B cell (primary cell): ENCODE data around the gene CMTM1. TPM values are rescaled to one million over a fixed set of nuclear protein-coding genes. Genes with fewer than 3 reads are reported as not detected.

Source experiments
- ATAC-seq: fragments of 200-7000 bp; cut with Tn5 transposase; one replicate; pipeline ENCODE4 v1.10.0; 2021; ENCODE audit warnings: low read depth, mild to moderate bottlenecking, moderate number of reproducible peaks, moderate library complexity
- CTCF ChIA-PET: fragments of 350-600 bp; sonication (Branson Sonifier 250); formaldehyde crosslinking; loops from one replicate; lab custom pipeline; 2021; ENCODE audit warnings: antibody characterized with exemption, inconsistent platforms; lab: Charles Lee
- POLR2A ChIA-PET: fragments of 350-600 bp; sonication (Branson Sonifier 250); formaldehyde crosslinking; loops from one replicate; lab custom pipeline; 2021; ENCODE audit warnings: antibody characterized with exemption; lab: Charles Lee
- DNase-seq: peaks from one replicate; pipeline ENCODE4 v3.0.0; 2013
- H2AFZ ChIP-seq: 2 replicates; pipeline ENCODE4 v1.6.1; 2012; ENCODE audit warnings: mild to moderate bottlenecking, low read depth, low read length; ENCODE audit not compliant: insufficient read depth, poor library complexity, severe bottlenecking
- H3K27ac ChIP-seq, 2 donors: 1 replicate in 1 of 2; 2 replicates in 1 of 2; pipeline ENCODE4 v1.5.1; 2012 to 2013; ENCODE audit warnings: low read length in 2 of 2, mild to moderate bottlenecking in 2 of 2, moderate library complexity in 1 of 2
- H3K27me3 ChIP-seq, 4 experiments: fragments of 200-600 bp in 1 of 4; sonication (generic) in 1 of 4; replicated peaks in 1 of 4; 1 replicate in 2 of 4; 2 replicates in 2 of 4; pipeline versions ENCODE4 v1.6.1 to v1.7.0; 2013 to 2016; ENCODE audit warnings: low read length in 3 of 4, mild to moderate bottlenecking in 2 of 4, mixed read lengths in 1 of 4, moderate library complexity in 1 of 4; ENCODE audit not compliant: insufficient read depth in 4 of 4, control insufficient read depth in 3 of 4; ENCODE audit errors: control extremely low read depth in 1 of 4
- H3K36me3 ChIP-seq, 2 experiments: replicated peaks in 1 of 2; 1 replicate in 1 of 2; 2 replicates in 1 of 2; pipeline versions ENCODE4 v1.6.1 to v1.7.1; 2013; ENCODE audit warnings: low read length in 1 of 2; ENCODE audit not compliant: insufficient read depth in 2 of 2, control insufficient read depth in 1 of 2; ENCODE audit errors: control extremely low read depth in 1 of 2, extremely low read depth in 1 of 2
- H3K4me1 ChIP-seq, 2 donors: fragments of 200-600 bp in 1 of 2; sonication (generic) in 1 of 2; 1 replicate in 1 of 2; 2 replicates in 1 of 2; pipeline versions ENCODE4 v1.5.1 to v1.6.1; 2013 to 2017; ENCODE audit warnings: low read length in 2 of 2; ENCODE audit not compliant: control insufficient read depth in 2 of 2, insufficient read depth in 2 of 2
- H3K4me2 ChIP-seq: replicated peaks from 2 replicates; pipeline ENCODE3; 2012; ENCODE audit warnings: mild to moderate bottlenecking, low read depth, low read length; ENCODE audit not compliant: poor library complexity, severe bottlenecking
- H3K4me3 ChIP-seq, 5 experiments: fragments of 200-600 bp in 1 of 5; sonication (generic) in 1 of 5; 1 replicate in 3 of 5; 2 replicates in 2 of 5; pipeline versions ENCODE4 v1.5.1 to v1.7.0; 2011 to 2016; ENCODE audit warnings: low read length in 4 of 5, mild to moderate bottlenecking in 4 of 5, low read depth in 2 of 5, control low read depth in 1 of 5, moderate library complexity in 1 of 5; ENCODE audit not compliant: insufficient read depth in 1 of 5; ENCODE audit errors: control extremely low read depth in 1 of 5, extremely low read depth in 1 of 5
- H3K79me2 ChIP-seq: fragments of 200-600 bp; sonication (generic); one replicate; pipeline ENCODE4 v1.6.0; 2016; ENCODE audit warnings: low read length; ENCODE audit not compliant: control insufficient read depth, insufficient read depth
- H3K9ac ChIP-seq: fragments of 200-600 bp; sonication (generic); 2 replicates; pipeline ENCODE4 v1.6.1; 2017; ENCODE audit warnings: mild to moderate bottlenecking, low read length, moderate library complexity
- H3K9me3 ChIP-seq, 3 donors: one replicate each; pipeline versions ENCODE4 v1.6.1 to v1.7.1; 2013; ENCODE audit warnings: low read length in 2 of 3; ENCODE audit not compliant: control insufficient read depth in 2 of 3, insufficient read depth in 1 of 3; ENCODE audit errors: control extremely low read depth in 1 of 3
- H4K20me1 ChIP-seq: 2 replicates; pipeline ENCODE4 v1.6.0; 2012; ENCODE audit warnings: mild to moderate bottlenecking, low read length; ENCODE audit not compliant: insufficient read depth, control insufficient read depth, poor library complexity, severe bottlenecking
- H3K27ac Mint-ChIP-seq: one replicate; pipeline ENCODE4 v1.8.0; 2021; ENCODE audit warnings: mixed read lengths
- H3K27me3 Mint-ChIP-seq: one replicate; pipeline ENCODE4 v1.8.0; 2021; ENCODE audit warnings: mixed read lengths
- H3K4me1 Mint-ChIP-seq: one replicate; pipeline ENCODE4 v1.8.0; 2021; ENCODE audit warnings: mixed read lengths
- H3K4me3 Mint-ChIP-seq: one replicate; pipeline ENCODE4 v1.8.0; 2021; ENCODE audit warnings: mixed read lengths
- H3K9me3 Mint-ChIP-seq: one replicate; pipeline ENCODE4 v1.8.0; 2022; ENCODE audit warnings: mixed read lengths; ENCODE audit not compliant: insufficient read depth
- CTCF ChIP-seq: fragments of 200-600 bp; IDR thresholded peaks from one replicate; pipeline ENCODE4 v1.8.0; 2022; ENCODE audit warnings: antibody characterized with exemption, mild to moderate bottlenecking
- EZH2 ChIP-seq: IDR thresholded peaks from 2 replicates; pipeline ENCODE4 v1.6.1; 2012; ENCODE audit warnings: borderline replicate concordance, low read depth, mild to moderate bottlenecking, moderate library complexity, low read length; ENCODE audit not compliant: insufficient read depth, poor library complexity, severe bottlenecking
- WGBS: methylation state at CpG from one replicate; pipeline ENCODE4 v1.1.5; 2013; ENCODE audit warnings: missing lambda C conversion rate; ENCODE audit not compliant: insufficient coverage; 5-methylcytosine and 5-hydroxymethylcytosine counted together
- intact Hi-C: fragments of 100-400 bp; cut with micrococcal nuclease; formaldehyde crosslinking; loops from one replicate; pipeline ENCODE4 v1.10.0; 2022
- polyA plus RNA-seq: library from polyadenylated mRNA; depleted of rRNA; stranded (reverse); fragments of >200 nt; gene quantifications from 2 replicates; pipeline ENCODE4 v1.2.3, GENCODE V29; 2012
- total RNA-seq, 2 donors: library from RNA; stranded (reverse); fragments of 120-200 nt in 1 of 2; gene quantifications; 1 replicate in 1 of 2; 2 replicates in 1 of 2; pipeline versions ENCODE4 v1.2.3 to v1.2.4, GENCODE V29; 2013 to 2022

The CMTM1 gene
- total and polyA plus RNA-seq, 2 donors (not counting 1 experiment from before 2014, with no cell fraction given), result 1.6 to 5.9 TPM

GRCh38 chr16:66580605-66581209 lies 14.5 kb downstream of the CMTM1 start:
- Mint-ChIP-seq H3K4me3 (no peak overlapping the region), H3K4me1 (peaks cover 18% of the 10 kb centered on the region), H3K9me3 (no peaks in the 10 kb centered on the region), H3K27ac (no peak overlapping the region), H3K27me3 (peaks cover 48% of the 10 kb centered on the region)
- H3K27me3 ChIP-seq, result peaks cover 0 to 39% (median 31%) of the 10 kb centered on the region in 4 experiments
- CTCF ChIA-PET, result interaction anchor here (1.2 to 4.6 kb wide), 4 partner anchors 9 to 98 kb away, joined by 3 to 20 read pairs (median 9); no protein-coding TSS in a partner anchor
- H3K9ac ChIP-seq, result no peak overlapping the region
- H3K79me2 ChIP-seq, result no peaks in the 10 kb centered on the region
- peaks cover 5% of the 10 kb centered on the region for H4K20me1 ChIP-seq
- H3K4me3 ChIP-seq, result no peak overlapping the region
- no peak for ATAC-seq
- DNase-seq, result no peak
- peaks cover 17 to 22% of the 10 kb centered on the region in 2 donors for H3K4me1 ChIP-seq
- POLR2A ChIA-PET, result interaction anchor here (1.3 kb wide), 1 partner anchor 57 kb away, joined by 7 read pairs; no protein-coding TSS in a partner anchor
- WGBS, result 96% methylated on average over 3 of the region's 4 CpGs
- no peak overlapping the region for H3K27ac ChIP-seq
- no peak overlapping the region for H2AFZ ChIP-seq
- peaks cover 0 to 2% (median 0%) of the 10 kb centered on the region in 3 donors for H3K9me3 ChIP-seq
- H3K4me2 ChIP-seq, result no peak overlapping the region
- no peak for TF ChIP-seq CTCF
- TF ChIP-seq EZH2, result no peak
- H3K36me3 ChIP-seq, result no peaks in the 10 kb centered on the region
- intact Hi-C loops, result no loop called here
